Body of pancreas (tissue), 4 donors: ENCODE results near the gene LRRC3B.

Experiments used
- POLR2A ChIP-seq, 3 donors: fragments of 450-650 bp; IDR thresholded peaks; one replicate each; pipeline ENCODE4 v1.6.1; 2016; ENCODE audit warnings: antibody characterized with exemption in 3 of 3, mild to moderate bottlenecking in 2 of 3
- TF ChIP-seq, protein P1 (sequence below), 7 experiments: fragments of 450-650 bp in 4 of 7; fragments of 200-600 bp in 3 of 7; sonication (generic) in 3 of 7; IDR thresholded peaks; one replicate each; pipeline ENCODE4 v1.5.1; 2016 to 2019; ENCODE audit warnings: antibody characterized with exemption in 7 of 7

GRCh38 chr3:26628915-26629314 is 6.3 kb downstream of the LRRC3B start:
- TF ChIP-seq, protein P1, sequence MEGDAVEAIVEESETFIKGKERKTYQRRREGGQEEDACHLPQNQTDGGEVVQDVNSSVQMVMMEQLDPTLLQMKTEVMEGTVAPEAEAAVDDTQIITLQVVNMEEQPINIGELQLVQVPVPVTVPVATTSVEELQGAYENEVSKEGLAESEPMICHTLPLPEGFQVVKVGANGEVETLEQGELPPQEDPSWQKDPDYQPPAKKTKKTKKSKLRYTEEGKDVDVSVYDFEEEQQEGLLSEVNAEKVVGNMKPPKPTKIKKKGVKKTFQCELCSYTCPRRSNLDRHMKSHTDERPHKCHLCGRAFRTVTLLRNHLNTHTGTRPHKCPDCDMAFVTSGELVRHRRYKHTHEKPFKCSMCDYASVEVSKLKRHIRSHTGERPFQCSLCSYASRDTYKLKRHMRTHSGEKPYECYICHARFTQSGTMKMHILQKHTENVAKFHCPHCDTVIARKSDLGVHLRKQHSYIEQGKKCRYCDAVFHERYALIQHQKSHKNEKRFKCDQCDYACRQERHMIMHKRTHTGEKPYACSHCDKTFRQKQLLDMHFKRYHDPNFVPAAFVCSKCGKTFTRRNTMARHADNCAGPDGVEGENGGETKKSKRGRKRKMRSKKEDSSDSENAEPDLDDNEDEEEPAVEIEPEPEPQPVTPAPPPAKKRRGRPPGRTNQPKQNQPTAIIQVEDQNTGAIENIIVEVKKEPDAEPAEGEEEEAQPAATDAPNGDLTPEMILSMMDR (IDR thresholded peaks at IDR 0.05): no peak
- no peak for TF ChIP-seq POLR2A (IDR thresholded peaks at IDR 0.05)
